Left colon (tissue), 2 donors: Measurements from ENCODE around the gene RIMKLB. TPM values are rescaled to one million over a fixed set of nuclear protein-coding genes. Genes with fewer than 3 reads are reported as not detected.
"Not testable (repeated sequence)": the region's sequence is repeated elsewhere in the genome, so short reads cannot be mapped to it uniquely, and the experiment has no call there.

Experiments
- ATAC-seq: fragments of 200-7000 bp; cut with Tn5 transposase; one replicate; pipeline ENCODE4 v1.9.1; 2020; ENCODE audit warnings: mild to moderate bottlenecking, moderate library complexity
- DNase-seq, 2 donors: peaks; one replicate each; pipeline ENCODE4 v3.0.0-alpha.2; 2020
- intact Hi-C, 2 donors: fragments of 100-400 bp; cut with DNase I in 1 of 2; cut with micrococcal nuclease in 1 of 2; formaldehyde crosslinking; loops; one replicate each; pipeline versions ENCODE4 v1.11.2 to v1.14.0; 2022; cut with DNase I, micrococcal nuclease
- total RNA-seq, 2 donors: library from RNA; stranded (reverse); fragmentation: NEBNext Ultra II Directional; extraction: Animal tissue kit (Norgen Biotek cat#: 25700); gene quantifications; one replicate each; pipeline ENCODE4 v1.2.1, GENCODE V29; 2021
- donor health status: DM: no; HTN: no; CAD: no.
- donor health status: DM: yes; HTN: yes; CAD: no.

RIMKLB gene
- total RNA-seq, 2 donors from 2014 or later, result 4.9 to 8.9 TPM

- ATAC-seq, result no peak
- intact Hi-C loops, result no loop called here
- DNase-seq, result no peak
These were observed 48.3 kb downstream of the RIMKLB start for GRCh38 chr12:8746046-8746445.

- DNase-seq, intact Hi-C loops, ATAC-seq: not testable (repeated sequence)
These were observed 62.3 kb downstream of the RIMKLB start for GRCh38 chr12:8760076-8760475.

- DNase-seq, intact Hi-C loops, ATAC-seq: not testable (repeated sequence)
These were observed 64.9 kb downstream of the RIMKLB start for GRCh38 chr12:8762701-8763100.

- intact Hi-C loops, ATAC-seq, DNase-seq: not testable (repeated sequence)
These were observed 68.3 kb downstream of the RIMKLB start for GRCh38 chr12:8766121-8766520.

GRCh38 chr12:8770499-8770898 is 72.7 kb downstream of the RIMKLB start:
- intact Hi-C loops, result no loop called here
- ATAC-seq (no peak), DNase-seq (no peak)

GRCh38 chr12:8771072-8771471 is 73.3 kb downstream of the RIMKLB start:
- intact Hi-C loops, result no loop called here
- ATAC-seq (no peak), DNase-seq (no peak)

GRCh38 chr12:8773461-8773860 is 75.7 kb downstream of the RIMKLB start:
- DNase-seq, result no peak
- no peak for ATAC-seq
- intact Hi-C loops, result no loop called here

- DNase-seq (no peak), ATAC-seq (no peak)
- intact Hi-C loops, result no loop called here
These were observed 81.5 kb downstream of the RIMKLB start for GRCh38 chr12:8779281-8779680.

- DNase-seq (no peak), ATAC-seq (no peak)
- intact Hi-C loops, result no loop called here
These were observed 82.1 kb downstream of the RIMKLB start for GRCh38 chr12:8779862-8780261.

- no peak for DNase-seq
- intact Hi-C loops, result no loop called here
- no peak for ATAC-seq
These were observed 82.6 kb downstream of the RIMKLB start for GRCh38 chr12:8780389-8780788.

- DNase-seq (no peak), ATAC-seq (no peak)
- intact Hi-C loops, result no loop called here
These were observed 83.8 kb downstream of the RIMKLB start for GRCh38 chr12:8781381-8782127.

- DNase-seq, result no peak
- intact Hi-C loops, result no loop called here
- ATAC-seq, result no peak
These were observed 86.6 kb downstream of the RIMKLB start for GRCh38 chr12:8784290-8784888.

GRCh38 chr12:8785499-8785898 is 87.7 kb downstream of the RIMKLB start:
- ATAC-seq (no peak), DNase-seq (no peak)
- intact Hi-C loops, result no loop called here

GRCh38 chr12:8787206-8787605 is 89.4 kb downstream of the RIMKLB start:
- intact Hi-C loops, ATAC-seq, DNase-seq: not testable (repeated sequence)

GRCh38 chr12:8788706-8789105 is 90.9 kb downstream of the RIMKLB start:
- intact Hi-C loops, DNase-seq, ATAC-seq: not testable (repeated sequence)

GRCh38 chr12:8789341-8790013 is 91.7 kb downstream of the RIMKLB start:
- intact Hi-C loops, ATAC-seq, DNase-seq: not testable (repeated sequence)

- intact Hi-C loops, DNase-seq, ATAC-seq: not testable (repeated sequence)
These were observed 95.4 kb downstream of the RIMKLB start for GRCh38 chr12:8793226-8793625.

- DNase-seq, intact Hi-C loops, ATAC-seq: not testable (repeated sequence)
These were observed 96.8 kb downstream of the RIMKLB start for GRCh38 chr12:8794611-8795010.

GRCh38 chr12:8796831-8797626 is 99.2 kb downstream of the RIMKLB start:
- intact Hi-C loops, result no loop called here
- no peak for ATAC-seq
- no peak for DNase-seq
